GM21447 (cell line): Measurements from ENCODE around the gene STYXL1.

Experiments
- ATAC-seq: cut with Tn5 transposase; IDR thresholded peaks from one replicate; pipeline ENCODE4 v1.9.1; 2021; ENCODE audit not compliant: unreplicated experiment

Gene STYXL1

DNA sequence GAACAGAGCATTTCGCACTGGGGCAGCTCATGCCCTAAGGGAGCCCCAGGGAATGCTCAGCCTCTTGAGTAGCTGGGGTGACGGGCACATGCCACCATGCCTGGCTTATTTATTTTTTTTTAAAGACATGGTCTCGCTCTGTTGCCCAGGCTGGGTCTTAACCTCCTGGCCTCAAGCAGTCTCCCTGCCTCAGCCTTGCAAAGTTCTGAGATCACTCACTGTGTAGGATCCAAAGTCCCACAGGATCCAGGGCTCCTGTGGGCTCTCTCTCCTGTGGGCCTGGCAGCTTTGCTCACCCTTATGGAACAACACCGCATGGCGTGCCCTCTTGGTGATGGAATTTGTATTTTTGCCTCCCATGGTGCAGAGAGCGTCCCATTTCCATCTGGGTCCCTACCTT lies 87.4 kb downstream of the STYXL1 start:
- ATAC-seq, result no peak

- ATAC-seq, result no peak
These were observed 88.8 kb downstream of the STYXL1 start for GRCh38 chr7:75958802-75959543.

DNA sequence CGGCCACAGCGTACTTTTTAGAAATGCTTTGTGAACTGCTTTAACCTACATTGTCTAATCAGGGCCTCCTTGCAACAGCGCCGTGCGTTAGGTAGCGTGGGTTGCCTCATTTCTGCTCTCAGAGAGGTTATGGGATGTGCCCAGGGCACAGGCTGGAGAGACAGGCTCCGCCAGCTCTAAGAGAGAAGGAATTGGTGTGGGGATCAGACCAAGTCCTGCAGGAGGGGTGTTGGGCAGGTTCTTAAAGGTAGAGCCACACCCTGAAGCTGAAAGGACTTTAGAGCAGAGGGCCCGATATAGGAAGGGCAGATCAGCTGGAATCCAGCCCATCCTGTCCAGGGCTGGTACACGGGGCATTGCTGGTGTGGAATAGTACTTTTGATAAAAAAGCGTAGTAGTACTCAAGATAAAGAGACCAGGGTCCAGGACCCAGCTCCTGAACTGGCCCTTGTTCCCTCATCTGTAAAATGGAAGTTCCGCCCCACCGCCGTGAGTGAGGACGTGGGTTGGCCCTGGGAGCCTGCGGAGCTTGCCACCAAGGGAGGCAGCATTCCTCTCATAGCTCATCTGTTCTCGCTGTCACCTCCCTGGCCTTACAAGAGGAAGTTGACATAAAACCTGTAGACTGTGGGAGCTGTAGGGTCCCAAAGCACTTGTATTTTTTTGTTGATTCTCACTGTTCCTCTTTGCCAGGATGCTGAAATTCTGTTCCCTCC lies 90.6 kb downstream of the STYXL1 start:
- no peak for ATAC-seq

- no peak for ATAC-seq
These were observed 92.4 kb downstream of the STYXL1 start for GRCh38 chr7:75955331-75955955.

DNA sequence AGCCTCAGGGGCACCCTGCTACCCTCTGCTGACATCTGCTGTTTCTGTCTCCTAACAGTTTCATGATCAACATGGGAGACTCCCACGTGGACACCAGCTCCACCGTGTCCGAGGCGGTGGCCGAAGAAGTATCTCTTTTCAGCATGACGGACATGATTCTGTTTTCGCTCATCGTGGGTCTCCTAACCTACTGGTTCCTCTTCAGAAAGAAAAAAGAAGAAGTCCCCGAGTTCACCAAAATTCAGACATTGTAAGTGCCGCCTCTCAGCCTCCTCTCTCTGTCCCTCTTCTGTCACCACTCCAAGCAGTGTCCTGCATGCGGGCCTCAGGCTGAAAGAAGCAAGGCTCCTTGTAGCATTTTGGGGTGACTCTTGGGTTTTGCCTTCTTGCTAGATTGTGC lies 93.9 kb downstream of the STYXL1 start:
- ATAC-seq, result no peak

DNA sequence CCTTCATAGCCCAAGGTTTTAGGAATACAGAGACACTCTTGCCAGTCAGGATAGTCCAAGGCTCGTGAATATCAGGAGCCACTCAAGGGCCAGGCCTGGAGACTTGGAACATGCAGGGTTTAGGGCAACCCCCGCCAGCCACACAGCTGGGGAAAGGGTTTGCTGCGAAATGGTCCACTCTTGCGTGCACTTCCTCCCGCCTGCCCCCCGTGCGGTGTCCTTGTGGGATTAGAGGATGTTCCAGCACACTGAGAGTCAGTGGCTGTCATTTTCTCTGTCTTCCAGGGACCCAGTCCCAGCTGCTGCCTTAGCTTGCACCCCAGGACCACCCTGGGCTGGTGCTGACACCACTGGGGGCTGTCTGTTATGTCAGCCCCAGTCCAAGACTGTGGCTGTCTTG lies 94.4 kb downstream of the STYXL1 start:
- ATAC-seq, result no peak

GRCh38 chr7:75951506-75951905 lies 96.3 kb downstream of the STYXL1 start:
- ATAC-seq, result no peak

- no peak for ATAC-seq
These were observed 97.6 kb downstream of the STYXL1 start for GRCh38 chr7:75950111-75950681.

- no peak for ATAC-seq
These were observed 99.6 kb downstream of the STYXL1 start for GRCh38 chr7:75948179-75948578.
